ENCODE data around the gene DEPP1. TPM values are rescaled to one million over a fixed set of nuclear protein-coding genes. Genes with fewer than 3 reads are reported as not detected.

DEPP1 gene
- total RNA-seq, 1 donor from 2014 or later = 62.7 TPM

DNA sequence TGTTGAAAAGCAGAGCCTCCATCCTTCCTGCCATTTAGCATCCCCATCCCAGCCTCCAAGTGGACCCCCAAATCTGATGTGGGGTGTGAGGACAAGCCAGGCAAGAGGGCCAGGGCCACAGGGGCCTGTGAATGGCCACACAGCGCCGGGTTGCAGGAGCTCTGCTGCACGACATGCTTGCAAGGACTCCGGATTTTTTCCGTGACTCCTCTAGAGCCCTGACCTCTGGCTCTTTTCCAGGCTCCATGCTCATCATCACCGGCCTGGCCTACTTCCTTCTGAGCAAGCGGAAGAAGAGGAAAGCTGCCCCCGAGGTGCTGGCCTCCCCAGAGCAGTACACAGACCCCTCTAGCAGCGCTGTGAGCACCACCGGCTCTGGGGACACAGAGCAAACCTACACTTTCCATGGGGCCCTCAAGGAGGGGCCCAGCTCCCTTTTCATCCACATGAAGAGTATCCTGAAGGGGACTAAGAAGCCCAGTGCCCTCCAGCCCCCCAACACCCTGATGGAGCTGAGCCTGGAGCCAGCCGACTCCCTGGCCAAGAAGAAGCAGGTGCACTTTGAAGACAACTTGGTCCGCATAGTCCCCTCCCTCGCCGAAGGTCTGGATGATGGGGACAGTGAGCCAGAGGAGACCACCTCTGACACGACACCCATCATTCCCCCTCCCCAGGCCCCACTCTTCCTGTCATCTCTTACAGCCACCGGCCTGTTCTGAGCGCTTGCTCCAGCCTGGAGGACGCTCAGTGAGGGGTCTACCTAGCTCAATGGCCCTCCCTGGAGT is 44.0 kb downstream of the DEPP1 start:
- DNase-seq (ENCODE audit: low spot score) = peak; percentile 43

- DNase-seq (ENCODE audit: low spot score) = peak; percentile 32
Measured at GRCh38 chr10:44933451-44934321, 44.9 kb downstream of the DEPP1 start.

- DNase-seq (ENCODE audit: low spot score) = peak; percentile 91
Measured at GRCh38 chr10:44932517-44933450, 45.8 kb downstream of the DEPP1 start.

GRCh38 chr10:44931621-44932516 is 46.7 kb downstream of the DEPP1 start:
- DNase-seq (ENCODE audit: low spot score) = peak; percentile 41

DNA sequence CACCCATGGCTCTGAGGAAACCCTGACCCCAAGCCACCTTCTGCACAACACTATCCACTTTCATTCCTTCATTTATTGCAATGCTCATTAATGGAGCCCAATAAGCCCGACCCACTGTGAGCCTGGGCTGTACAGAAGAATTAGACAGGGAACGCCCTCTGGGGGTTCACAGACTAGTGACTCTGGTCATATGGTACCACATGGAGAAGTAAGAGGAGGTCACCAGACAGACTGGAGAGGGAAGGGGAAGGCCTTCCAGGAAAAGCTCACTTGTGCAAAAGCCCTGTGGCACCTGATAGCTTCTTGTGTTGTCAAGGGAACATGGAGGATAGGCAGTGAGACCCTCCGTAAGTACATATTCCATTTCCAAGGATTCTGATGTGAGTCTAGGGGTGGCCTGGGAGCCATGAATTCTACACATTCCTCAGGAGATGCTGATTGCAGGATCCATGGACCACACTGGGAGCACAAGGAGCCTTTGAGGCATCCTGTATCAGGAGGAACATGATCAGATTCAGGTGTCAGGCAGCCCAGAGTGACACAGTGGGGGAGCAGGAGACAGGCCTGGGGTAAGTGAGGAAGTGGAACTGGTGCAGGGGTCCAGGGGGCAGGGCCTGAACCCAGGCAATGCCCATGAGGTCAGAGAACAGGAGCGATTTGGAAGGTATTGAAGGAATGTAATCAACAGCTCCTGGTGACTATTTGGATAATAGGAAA is 47.5 kb downstream of the DEPP1 start:
- peak; percentile 33 for DNase-seq (ENCODE audit: low spot score)

DNA sequence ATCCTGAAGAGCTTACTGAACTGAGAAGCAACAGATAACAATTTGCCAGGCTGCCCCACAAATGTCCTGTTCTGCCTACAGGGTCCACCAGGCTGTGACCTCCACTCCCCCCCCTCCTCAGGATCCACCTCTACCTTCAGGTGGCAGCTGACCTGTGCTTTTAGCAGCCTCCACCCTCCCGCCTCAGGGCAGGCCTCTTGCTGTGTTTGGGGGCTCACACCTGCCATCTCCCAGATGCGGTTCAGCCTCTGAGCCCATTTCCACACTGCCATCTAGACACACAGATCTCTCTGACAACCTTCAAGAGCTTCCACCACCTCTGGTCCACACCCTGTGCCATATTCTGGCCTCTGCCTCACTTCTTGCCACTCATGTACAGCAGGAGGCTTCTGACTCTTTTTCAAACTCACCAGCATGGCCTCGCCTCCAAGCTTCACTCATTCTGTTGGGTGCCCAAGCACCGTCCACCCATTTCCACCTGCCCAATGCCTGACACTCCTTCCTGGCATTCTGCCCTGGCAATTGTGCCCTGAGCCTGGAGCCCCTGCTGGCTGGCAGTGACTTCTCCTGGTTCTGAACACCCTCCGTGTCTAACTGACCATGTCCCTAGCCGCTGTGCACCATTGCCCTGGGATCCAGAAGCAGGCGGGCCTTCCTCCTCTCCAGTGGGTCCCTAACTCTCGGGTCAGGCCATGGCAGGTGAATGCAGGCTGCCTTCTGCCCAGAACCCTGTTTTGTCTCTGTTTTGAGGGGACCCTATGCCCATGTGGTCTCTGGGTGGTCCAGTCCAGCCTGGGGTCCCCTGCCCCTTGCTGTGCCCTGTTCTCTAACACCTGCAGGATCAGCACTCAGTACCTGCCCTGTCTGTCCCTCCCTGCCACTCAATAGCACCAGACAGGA is 49.0 kb downstream of the DEPP1 start:
- no peak for DNase-seq (ENCODE audit: low spot score)

DNA sequence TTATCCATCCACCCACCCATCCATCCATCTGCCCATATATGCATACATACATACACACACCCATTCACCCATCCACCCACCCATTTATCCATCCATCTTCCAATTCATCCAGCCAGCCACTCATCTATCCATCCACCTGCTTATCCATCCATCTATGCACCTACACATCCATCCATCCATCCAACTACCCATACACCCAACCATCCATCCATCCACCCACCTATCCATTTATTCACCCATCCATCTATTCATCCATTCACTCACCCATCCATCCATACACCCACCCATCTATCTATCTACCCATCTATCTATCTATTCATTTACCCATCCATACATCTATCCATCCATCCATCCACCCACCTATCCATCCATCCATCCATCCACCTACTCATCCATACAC is 50.1 kb downstream of the DEPP1 start:
- no peak for DNase-seq (ENCODE audit: low spot score)

- DNase-seq (ENCODE audit: low spot score) = no peak
Measured at GRCh38 chr10:44927352-44927751, 51.3 kb downstream of the DEPP1 start.

- no peak for DNase-seq (ENCODE audit: low spot score)
Measured at GRCh38 chr10:44926751-44927351, 51.8 kb downstream of the DEPP1 start.

Other genes with a start within 250 kb of the DEPP1 start
- gene TMEM72, start 67.5 kb downstream of the DEPP1 start, total RNA-seq = not detected
- gene RASSF4, start 19.0 kb downstream of the DEPP1 start, total RNA-seq = 22.7 TPM
- gene ZNF22, start 22.1 kb upstream of the DEPP1 start, total RNA-seq = 21.2 TPM

Measured in ureter (tissue), 1 donor.